ENCODE data around the gene VAMP4. TPM values are rescaled to one million over a fixed set of nuclear protein-coding genes. Genes with fewer than 3 reads are reported as not detected.

Gene VAMP4
- polyA plus RNA-seq, 1 of the 3 experiments (the other 2 are of a cell fraction) = 2.5 TPM

DNA sequence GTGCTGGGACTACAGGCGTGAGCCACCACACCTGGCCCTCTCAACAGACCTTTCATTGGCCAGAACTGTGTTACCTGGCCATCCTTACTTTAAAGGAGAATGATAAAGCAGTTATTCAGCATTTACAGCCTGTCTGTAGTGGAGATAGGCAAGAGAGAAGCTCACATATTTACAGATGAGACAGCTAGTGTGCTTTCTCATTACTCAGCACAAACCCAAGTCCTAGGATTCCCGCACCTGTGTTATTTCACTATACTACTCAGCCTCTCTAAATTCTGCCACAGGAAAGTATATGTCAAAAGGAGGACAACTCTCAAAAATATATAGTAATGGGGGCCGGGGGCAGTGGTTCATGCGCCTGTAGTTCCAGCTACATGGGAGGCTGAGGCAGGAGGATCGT, 73.5 kb downstream of the VAMP4 start (continued):
- TF ChIP-seq, protein P1, sequence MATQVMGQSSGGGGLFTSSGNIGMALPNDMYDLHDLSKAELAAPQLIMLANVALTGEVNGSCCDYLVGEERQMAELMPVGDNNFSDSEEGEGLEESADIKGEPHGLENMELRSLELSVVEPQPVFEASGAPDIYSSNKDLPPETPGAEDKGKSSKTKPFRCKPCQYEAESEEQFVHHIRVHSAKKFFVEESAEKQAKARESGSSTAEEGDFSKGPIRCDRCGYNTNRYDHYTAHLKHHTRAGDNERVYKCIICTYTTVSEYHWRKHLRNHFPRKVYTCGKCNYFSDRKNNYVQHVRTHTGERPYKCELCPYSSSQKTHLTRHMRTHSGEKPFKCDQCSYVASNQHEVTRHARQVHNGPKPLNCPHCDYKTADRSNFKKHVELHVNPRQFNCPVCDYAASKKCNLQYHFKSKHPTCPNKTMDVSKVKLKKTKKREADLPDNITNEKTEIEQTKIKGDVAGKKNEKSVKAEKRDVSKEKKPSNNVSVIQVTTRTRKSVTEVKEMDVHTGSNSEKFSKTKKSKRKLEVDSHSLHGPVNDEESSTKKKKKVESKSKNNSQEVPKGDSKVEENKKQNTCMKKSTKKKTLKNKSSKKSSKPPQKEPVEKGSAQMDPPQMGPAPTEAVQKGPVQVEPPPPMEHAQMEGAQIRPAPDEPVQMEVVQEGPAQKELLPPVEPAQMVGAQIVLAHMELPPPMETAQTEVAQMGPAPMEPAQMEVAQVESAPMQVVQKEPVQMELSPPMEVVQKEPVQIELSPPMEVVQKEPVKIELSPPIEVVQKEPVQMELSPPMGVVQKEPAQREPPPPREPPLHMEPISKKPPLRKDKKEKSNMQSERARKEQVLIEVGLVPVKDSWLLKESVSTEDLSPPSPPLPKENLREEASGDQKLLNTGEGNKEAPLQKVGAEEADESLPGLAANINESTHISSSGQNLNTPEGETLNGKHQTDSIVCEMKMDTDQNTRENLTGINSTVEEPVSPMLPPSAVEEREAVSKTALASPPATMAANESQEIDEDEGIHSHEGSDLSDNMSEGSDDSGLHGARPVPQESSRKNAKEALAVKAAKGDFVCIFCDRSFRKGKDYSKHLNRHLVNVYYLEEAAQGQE (IDR thresholded peaks at IDR 0.05; ENCODE audit: low read depth, low read length) = no peak

DNA sequence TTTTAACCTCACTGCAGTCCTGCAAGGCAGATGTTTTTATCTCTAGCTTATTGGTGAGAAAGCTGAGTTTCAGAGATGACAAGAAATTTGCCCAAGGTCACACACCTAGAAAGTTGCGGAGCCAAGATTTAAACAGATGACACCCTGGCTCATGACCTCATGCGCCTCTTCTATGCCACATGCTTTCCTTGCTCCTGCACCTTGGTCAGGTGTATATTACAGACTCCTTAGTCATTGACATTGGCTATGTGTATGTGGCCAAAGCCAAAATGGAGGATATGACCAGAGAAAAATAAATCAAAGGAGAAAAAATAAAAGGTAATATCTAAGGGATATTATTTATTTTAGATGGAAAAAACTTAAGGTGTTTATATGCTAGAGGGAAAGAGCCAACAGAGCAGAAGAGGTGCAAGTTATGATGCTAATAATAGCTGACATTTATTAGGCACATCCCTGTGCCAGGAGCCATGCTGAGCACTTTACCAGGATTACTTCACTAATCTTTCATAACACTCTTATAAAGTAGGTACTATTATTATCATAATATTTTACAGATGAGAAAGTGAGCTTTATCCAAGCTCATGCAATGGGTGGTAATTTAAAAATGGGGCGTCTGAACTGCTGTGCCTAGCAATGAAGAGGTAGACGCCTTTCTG, 75.6 kb downstream of the VAMP4 start:
- no peak overlapping the region for H3K4me3 ChIP-seq (ENCODE audit: low read depth in 2 of 2, low read length in 1 of 2)
- no peaks in the 10 kb centered on the region for H3F3A ChIP-seq (replicated peaks; ENCODE audit: insufficient read depth)
- H3K9me2 ChIP-seq = no peaks in the 10 kb centered on the region
- 20% methylated on average over 4 of the region's 4 CpGs for WGBS (ENCODE audit: low lambda C conversion rate)
- H4K20me1 ChIP-seq (ENCODE audit: insufficient read depth) = no peaks in the 10 kb centered on the region
- H2AFZ ChIP-seq (ENCODE audit: low read depth) = no peak overlapping the region
- H3K27ac ChIP-seq (ENCODE audit: low read depth in 2 of 2, low read length in 1 of 2) = no peak overlapping the region
- H3K36me3 ChIP-seq (replicated peaks in 1 of 2; ENCODE audit: control insufficient read depth in 1 of 2, insufficient read depth in 2 of 2, low read length in 1 of 2) = no peaks in the 10 kb centered on the region
- H3K79me2 ChIP-seq (ENCODE audit: insufficient read depth) = no peaks in the 10 kb centered on the region
- no peak overlapping the region for H3K9ac ChIP-seq
- H3K4me2 ChIP-seq = no peak overlapping the region
- H3K9me3 ChIP-seq = no peaks in the 10 kb centered on the region
- H3K4me1 ChIP-seq (ENCODE audit: control insufficient read depth in 1 of 2, insufficient read depth in 2 of 2, low read depth in 1 of 2, low read length in 1 of 2) = no peaks in the 10 kb centered on the region
- TF ChIP-seq MEF2A (IDR thresholded peaks at IDR 0.05; ENCODE audit: borderline replicate concordance, low read depth) (no peak), POLR2AphosphoS5 (IDR thresholded peaks at IDR 0.05; ENCODE audit: low read depth, low read length) (no peak), TCF12 (IDR thresholded peaks at IDR 0.05) (no peak), NFIC (IDR thresholded peaks at IDR 0.05; ENCODE audit: borderline replicate concordance) (no peak), EP300 (IDR thresholded peaks at IDR 0.05; ENCODE audit: borderline replicate concordance in 1 of 2, low read depth in 1 of 2, low read length in 1 of 2) (no peak), JUND (IDR thresholded peaks at IDR 0.05) (no peak), YY1 (IDR thresholded peaks at IDR 0.05; ENCODE audit: low read depth) (no peak)
- TF ChIP-seq, protein P2, sequence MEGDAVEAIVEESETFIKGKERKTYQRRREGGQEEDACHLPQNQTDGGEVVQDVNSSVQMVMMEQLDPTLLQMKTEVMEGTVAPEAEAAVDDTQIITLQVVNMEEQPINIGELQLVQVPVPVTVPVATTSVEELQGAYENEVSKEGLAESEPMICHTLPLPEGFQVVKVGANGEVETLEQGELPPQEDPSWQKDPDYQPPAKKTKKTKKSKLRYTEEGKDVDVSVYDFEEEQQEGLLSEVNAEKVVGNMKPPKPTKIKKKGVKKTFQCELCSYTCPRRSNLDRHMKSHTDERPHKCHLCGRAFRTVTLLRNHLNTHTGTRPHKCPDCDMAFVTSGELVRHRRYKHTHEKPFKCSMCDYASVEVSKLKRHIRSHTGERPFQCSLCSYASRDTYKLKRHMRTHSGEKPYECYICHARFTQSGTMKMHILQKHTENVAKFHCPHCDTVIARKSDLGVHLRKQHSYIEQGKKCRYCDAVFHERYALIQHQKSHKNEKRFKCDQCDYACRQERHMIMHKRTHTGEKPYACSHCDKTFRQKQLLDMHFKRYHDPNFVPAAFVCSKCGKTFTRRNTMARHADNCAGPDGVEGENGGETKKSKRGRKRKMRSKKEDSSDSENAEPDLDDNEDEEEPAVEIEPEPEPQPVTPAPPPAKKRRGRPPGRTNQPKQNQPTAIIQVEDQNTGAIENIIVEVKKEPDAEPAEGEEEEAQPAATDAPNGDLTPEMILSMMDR (IDR thresholded peaks at IDR 0.05) = no peak
- TF ChIP-seq, protein P3, sequence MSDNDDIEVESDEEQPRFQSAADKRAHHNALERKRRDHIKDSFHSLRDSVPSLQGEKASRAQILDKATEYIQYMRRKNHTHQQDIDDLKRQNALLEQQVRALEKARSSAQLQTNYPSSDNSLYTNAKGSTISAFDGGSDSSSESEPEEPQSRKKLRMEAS (IDR thresholded peaks at IDR 0.05; ENCODE audit: low read depth) = no peak
- TF ChIP-seq, protein P4, sequence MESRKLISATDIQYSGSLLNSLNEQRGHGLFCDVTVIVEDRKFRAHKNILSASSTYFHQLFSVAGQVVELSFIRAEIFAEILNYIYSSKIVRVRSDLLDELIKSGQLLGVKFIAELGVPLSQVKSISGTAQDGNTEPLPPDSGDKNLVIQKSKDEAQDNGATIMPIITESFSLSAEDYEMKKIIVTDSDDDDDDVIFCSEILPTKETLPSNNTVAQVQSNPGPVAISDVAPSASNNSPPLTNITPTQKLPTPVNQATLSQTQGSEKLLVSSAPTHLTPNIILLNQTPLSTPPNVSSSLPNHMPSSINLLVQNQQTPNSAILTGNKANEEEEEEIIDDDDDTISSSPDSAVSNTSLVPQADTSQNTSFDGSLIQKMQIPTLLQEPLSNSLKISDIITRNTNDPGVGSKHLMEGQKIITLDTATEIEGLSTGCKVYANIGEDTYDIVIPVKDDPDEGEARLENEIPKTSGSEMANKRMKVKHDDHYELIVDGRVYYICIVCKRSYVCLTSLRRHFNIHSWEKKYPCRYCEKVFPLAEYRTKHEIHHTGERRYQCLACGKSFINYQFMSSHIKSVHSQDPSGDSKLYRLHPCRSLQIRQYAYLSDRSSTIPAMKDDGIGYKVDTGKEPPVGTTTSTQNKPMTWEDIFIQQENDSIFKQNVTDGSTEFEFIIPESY (IDR thresholded peaks at IDR 0.05; ENCODE audit: borderline replicate concordance, low read depth) = no peak
- POLR2A ChIA-PET = no interaction called here
- peaks cover 17% of the 10 kb centered on the region; the same call in 1 of the 2 replicates for H3K27me3 ChIP-seq (ENCODE audit: insufficient read depth)
- DNase-seq = no peak
- CTCF ChIA-PET = interaction anchor here (1.1 to 1.2 kb wide), 3 partner anchors 12 to 262 kb away, joined by 3 read pairs; no protein-coding TSS in a partner anchor
